H1 (cell line): ENCODE data around the gene GMFB. TPM values are rescaled to one million over a fixed set of nuclear protein-coding genes. Genes with fewer than 3 reads are reported as not detected.

Source experiments
- BACH1 ChIP-seq: IDR thresholded peaks from 2 replicates; pipeline ENCODE4 v1.6.1; 2012; ENCODE audit warnings: low read length, improper control_type of control experiment
- CEBPB ChIP-seq: IDR thresholded peaks from 2 replicates; pipeline ENCODE4 v1.6.1; 2012; ENCODE audit warnings: low read depth, low read length
- SIX5 ChIP-seq: IDR thresholded peaks from 2 replicates; pipeline ENCODE4 v1.6.1; 2011; ENCODE audit warnings: mild to moderate bottlenecking, low read depth, low read length
- SUZ12 ChIP-seq: fragments of 200-600 bp; sonication (generic); IDR thresholded peaks from 2 replicates; pipeline ENCODE4 v1.6.1; 2012; ENCODE audit warnings: mild to moderate bottlenecking, inconsistent platforms, low read length, moderate library complexity, mixed read lengths
- YY1 ChIP-seq: IDR thresholded peaks from 2 replicates; pipeline ENCODE4 v1.6.1; 2011; ENCODE audit warnings: low read depth, mild to moderate bottlenecking, low read length
- polyA plus RNA-seq, 7 experiments: library from polyadenylated mRNA; depleted of rRNA in 3 of 7; stranded (reverse) in 5 of 7; unstranded in 2 of 7; fragments of >200 nt in 5 of 7; fragments of 200-250 nt in 2 of 7; gene quantifications; 1 replicate in 5 of 7; 2 replicates in 1 of 7; 4 replicates in 1 of 7; pipeline versions ENCODE4 v1.2.1 to v1.2.3, GENCODE V29; 2011 to 2013; ENCODE audit warnings: missing spikeins in 2 of 7, mixed read lengths in 2 of 7
- total RNA-seq: library from RNA; stranded (reverse); fragmentation: NEBNext Ultra II Directional; extraction: Animal tissue kit (Norgen Biotek cat#: 25700); gene quantifications from 2 replicates; pipeline ENCODE4 v1.2.1, GENCODE V29; 2021
- TF ChIP-seq, protein P1 (sequence below): IDR thresholded peaks from 2 replicates; pipeline ENCODE4 v1.6.1; 2011; ENCODE audit warnings: low read length, improper control_type of control experiment
- TF ChIP-seq, protein P2 (sequence below): fragments of 300-600 bp; sonication (generic); IDR thresholded peaks from 2 replicates; pipeline ENCODE4 v1.7.1; 2012; ENCODE audit warnings: low read length, moderate library complexity, mild to moderate bottlenecking, inconsistent platforms; ENCODE audit not compliant: insufficient replicate concordance

The GMFB gene
- total and polyA plus RNA-seq, 2 of the 8 experiments (the other 6 are each of a cell fraction or from before 2014, with no cell fraction given) = 17.9 to 77.3 TPM

DNA sequence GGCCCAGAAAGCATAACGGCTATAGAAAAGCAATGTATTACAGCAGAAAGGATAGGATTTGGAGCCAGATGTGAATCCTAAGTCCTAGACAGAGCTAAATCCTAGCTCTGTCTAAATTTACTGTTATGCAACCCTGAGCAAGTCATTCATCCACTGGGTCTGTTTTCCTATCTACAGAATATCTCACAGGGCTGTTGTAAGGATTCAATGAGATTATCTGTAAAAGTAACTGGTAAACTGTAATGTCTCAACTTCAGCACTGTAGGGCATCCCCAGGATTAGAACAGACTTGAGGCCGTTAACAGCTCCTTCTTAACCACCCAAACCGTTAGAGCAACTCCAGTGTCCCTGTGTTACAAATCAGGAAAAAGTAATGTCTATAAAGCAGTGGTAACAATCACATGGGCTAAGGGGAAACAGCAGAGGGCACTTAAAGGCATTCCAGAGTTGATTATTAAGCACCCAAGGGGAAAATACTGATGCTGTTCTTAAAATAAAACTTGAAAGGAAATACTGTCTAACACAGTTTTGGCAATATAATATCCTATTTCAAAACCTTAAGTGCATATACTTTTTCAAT lies 10.1 kb downstream of the GMFB start (continued):
- TF ChIP-seq, protein P1, sequence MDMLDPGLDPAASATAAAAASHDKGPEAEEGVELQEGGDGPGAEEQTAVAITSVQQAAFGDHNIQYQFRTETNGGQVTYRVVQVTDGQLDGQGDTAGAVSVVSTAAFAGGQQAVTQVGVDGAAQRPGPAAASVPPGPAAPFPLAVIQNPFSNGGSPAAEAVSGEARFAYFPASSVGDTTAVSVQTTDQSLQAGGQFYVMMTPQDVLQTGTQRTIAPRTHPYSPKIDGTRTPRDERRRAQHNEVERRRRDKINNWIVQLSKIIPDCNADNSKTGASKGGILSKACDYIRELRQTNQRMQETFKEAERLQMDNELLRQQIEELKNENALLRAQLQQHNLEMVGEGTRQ = no peak
- TF ChIP-seq CEBPB (no peak), SIX5 (no peak), YY1 (no peak), BACH1 (no peak), SUZ12 (no peak)
- TF ChIP-seq, protein P2, sequence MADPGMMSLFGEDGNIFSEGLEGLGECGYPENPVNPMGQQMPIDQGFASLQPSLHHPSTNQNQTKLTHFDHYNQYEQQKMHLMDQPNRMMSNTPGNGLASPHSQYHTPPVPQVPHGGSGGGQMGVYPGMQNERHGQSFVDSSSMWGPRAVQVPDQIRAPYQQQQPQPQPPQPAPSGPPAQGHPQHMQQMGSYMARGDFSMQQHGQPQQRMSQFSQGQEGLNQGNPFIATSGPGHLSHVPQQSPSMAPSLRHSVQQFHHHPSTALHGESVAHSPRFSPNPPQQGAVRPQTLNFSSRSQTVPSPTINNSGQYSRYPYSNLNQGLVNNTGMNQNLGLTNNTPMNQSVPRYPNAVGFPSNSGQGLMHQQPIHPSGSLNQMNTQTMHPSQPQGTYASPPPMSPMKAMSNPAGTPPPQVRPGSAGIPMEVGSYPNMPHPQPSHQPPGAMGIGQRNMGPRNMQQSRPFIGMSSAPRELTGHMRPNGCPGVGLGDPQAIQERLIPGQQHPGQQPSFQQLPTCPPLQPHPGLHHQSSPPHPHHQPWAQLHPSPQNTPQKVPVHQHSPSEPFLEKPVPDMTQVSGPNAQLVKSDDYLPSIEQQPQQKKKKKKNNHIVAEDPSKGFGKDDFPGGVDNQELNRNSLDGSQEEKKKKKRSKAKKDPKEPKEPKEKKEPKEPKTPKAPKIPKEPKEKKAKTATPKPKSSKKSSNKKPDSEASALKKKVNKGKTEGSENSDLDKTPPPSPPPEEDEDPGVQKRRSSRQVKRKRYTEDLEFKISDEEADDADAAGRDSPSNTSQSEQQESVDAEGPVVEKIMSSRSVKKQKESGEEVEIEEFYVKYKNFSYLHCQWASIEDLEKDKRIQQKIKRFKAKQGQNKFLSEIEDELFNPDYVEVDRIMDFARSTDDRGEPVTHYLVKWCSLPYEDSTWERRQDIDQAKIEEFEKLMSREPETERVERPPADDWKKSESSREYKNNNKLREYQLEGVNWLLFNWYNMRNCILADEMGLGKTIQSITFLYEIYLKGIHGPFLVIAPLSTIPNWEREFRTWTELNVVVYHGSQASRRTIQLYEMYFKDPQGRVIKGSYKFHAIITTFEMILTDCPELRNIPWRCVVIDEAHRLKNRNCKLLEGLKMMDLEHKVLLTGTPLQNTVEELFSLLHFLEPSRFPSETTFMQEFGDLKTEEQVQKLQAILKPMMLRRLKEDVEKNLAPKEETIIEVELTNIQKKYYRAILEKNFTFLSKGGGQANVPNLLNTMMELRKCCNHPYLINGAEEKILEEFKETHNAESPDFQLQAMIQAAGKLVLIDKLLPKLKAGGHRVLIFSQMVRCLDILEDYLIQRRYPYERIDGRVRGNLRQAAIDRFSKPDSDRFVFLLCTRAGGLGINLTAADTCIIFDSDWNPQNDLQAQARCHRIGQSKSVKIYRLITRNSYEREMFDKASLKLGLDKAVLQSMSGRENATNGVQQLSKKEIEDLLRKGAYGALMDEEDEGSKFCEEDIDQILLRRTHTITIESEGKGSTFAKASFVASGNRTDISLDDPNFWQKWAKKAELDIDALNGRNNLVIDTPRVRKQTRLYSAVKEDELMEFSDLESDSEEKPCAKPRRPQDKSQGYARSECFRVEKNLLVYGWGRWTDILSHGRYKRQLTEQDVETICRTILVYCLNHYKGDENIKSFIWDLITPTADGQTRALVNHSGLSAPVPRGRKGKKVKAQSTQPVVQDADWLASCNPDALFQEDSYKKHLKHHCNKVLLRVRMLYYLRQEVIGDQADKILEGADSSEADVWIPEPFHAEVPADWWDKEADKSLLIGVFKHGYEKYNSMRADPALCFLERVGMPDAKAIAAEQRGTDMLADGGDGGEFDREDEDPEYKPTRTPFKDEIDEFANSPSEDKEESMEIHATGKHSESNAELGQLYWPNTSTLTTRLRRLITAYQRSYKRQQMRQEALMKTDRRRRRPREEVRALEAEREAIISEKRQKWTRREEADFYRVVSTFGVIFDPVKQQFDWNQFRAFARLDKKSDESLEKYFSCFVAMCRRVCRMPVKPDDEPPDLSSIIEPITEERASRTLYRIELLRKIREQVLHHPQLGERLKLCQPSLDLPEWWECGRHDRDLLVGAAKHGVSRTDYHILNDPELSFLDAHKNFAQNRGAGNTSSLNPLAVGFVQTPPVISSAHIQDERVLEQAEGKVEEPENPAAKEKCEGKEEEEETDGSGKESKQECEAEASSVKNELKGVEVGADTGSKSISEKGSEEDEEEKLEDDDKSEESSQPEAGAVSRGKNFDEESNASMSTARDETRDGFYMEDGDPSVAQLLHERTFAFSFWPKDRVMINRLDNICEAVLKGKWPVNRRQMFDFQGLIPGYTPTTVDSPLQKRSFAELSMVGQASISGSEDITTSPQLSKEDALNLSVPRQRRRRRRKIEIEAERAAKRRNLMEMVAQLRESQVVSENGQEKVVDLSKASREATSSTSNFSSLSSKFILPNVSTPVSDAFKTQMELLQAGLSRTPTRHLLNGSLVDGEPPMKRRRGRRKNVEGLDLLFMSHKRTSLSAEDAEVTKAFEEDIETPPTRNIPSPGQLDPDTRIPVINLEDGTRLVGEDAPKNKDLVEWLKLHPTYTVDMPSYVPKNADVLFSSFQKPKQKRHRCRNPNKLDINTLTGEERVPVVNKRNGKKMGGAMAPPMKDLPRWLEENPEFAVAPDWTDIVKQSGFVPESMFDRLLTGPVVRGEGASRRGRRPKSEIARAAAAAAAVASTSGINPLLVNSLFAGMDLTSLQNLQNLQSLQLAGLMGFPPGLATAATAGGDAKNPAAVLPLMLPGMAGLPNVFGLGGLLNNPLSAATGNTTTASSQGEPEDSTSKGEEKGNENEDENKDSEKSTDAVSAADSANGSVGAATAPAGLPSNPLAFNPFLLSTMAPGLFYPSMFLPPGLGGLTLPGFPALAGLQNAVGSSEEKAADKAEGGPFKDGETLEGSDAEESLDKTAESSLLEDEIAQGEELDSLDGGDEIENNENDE = no peak
